GM15510 (cell line): Measurements from ENCODE around the gene TMC7.

Experiments used
- POLR2A ChIP-seq: IDR thresholded peaks from 3 replicates; pipeline ENCODE4 v1.6.1; 2011; ENCODE audit warnings: borderline replicate concordance; ENCODE audit not compliant: insufficient read length; ENCODE audit errors: extremely low read depth

Gene TMC7

DNA sequence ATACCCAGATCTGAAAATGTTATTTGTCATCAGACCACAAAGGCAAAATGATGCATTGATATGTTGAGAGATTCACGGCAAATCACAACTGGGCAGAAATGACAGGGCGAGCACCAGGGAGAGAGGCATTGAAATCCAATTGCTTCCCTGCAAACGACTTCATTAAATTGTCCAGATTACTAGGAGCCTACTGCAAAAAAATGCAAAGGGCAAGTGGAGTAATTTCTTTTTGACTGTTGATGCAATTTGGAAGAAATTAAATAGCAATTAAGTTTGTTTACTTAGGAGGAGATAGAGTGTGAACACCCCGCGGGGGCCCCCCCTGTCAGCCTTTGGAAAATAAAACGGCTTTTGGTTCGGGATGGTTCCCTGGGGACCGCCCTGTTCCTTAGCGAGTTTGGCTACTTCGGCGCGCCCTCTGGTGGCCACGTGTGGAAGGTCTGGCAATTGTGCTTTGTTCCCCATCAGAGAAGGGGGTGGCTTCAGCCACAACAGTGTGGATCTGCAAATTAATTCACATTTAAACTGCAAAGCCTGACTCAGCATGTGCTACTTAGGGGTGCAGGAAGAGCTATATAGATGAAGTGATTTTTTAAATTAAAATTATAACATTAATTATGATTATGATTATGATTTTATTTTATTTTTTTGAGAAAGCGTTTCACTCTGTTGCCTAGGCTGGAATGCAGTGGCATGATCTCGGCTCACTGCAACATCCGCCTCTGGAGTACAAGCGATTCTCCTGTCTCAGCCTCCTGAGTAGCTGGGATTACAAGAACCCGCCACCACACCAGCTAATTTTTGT lies 14.5 kb upstream of the TMC7 start:
- TF ChIP-seq POLR2A = no peak

DNA sequence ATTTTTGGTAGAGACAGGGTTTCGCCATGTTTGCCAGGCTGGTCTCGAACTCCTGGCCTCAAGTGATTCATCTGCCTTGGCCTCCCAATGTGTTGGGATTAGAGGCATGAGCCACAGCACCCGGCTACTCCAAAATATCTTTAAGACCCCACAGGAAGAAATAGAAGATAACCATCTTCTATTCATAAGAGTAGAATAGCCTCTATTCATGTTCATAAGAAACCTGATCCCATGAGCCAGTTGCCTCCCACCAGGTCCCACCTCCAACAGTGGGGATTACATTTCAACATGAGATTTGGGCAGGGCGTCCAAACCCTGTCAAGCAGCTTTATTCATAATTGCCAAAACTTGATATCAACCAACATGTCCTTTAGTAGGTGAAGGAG lies 13.9 kb upstream of the TMC7 start:
- TF ChIP-seq POLR2A = no peak

DNA sequence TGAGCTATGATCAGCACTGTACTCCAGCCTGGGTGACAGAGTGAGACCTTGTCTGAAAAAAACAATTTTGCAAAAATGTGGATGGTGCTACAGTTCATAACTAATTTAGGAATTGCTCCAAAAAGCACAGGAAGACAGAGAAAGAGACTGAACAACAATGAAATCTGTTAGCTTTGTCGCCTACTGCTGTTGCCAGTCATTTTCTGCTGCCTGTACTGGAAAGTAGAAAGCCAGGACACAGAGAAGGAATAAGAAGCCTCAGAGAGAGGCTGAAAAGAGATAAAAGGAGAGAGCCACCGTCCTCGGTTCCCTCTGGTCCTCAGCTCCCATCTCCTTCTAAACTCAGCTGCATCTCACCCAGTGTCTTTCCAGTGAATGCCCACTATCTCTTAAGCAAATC lies 8.6 kb upstream of the TMC7 start:
- TF ChIP-seq POLR2A = no peak

DNA sequence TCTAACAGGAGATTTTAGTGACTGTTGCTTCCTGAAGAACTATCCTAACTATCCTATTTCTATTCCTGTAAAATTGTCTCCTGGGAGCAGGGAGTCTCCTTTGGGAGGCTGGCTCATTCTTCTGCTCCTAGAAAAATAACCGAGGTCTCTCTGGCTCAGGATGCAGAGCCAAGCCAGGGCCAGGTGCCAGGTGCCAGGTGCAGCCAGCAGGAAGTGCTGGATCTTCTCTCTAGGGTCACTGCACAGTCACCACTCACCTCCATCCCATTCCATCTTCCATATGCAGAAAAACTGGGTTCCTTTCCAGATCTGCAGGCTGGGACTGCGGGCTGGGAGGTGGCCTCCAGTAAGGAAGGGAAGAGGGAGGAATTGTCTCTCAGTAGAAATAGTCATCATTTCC lies 3.8 kb upstream of the TMC7 start:
- no peak for TF ChIP-seq POLR2A

DNA sequence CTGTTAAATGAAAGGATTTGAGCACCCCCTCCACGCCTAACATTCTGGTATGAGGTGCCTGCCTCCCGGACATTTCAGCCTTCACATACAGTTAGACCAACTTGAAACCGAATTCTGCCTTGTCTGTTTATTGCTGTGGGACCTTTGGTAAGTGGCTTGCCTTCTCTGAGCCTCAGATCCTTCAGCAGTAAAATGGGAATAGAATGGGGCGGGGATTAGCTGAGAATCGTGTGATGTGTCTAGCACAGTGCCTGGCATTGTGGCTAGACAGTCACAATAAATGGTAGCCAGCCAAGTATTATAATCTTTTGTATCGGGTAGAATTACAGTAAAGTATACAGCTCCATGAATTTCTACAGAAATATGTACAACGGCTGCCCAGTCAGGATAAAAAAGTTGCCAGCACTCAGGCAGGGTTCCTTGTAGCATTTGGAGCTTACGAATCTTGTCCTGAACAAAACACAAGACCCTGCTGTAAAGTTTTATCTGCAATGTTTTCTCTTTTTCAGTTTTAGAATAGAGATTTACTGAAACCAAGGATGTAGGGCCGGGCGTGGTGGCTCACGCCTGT lies 786 bp downstream of the TMC7 start:
- no peak for TF ChIP-seq POLR2A

DNA sequence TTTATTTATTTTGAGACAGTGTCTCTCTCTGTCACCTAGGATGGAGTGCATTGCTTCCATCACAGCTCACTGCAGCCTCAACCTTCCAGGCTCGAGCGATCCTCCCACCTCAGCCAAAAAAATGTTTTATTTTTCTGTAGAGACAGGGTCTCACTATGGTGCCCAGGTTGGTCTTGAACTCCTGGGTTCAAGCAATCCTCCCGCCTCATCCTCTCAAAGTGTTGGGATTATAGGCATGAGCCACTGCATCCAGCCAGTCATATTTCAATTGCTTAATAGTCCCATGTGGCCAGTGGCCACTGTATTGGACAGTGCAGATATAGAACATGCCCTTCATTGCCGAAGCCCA lies 15.3 kb downstream of the TMC7 start:
- TF ChIP-seq POLR2A = no peak

DNA sequence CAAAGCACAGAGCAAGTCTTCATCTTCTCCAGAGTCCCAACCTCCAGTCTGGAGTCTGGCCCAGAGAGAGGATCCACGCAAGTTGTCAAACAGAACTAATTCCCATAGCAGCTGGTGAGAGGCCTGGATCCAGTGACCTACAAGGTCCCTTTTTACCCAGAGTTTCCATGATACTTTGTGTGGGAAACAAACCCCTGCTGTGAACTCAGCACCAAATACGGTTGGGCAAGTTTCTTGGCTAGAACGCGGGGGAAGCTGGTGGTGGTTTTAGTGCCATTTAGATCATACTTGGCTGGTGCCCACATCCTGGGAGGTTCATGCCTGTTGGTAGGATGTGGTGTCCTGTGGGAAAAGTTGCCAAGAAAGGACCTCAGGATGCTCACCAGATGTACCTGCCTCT lies 18.1 kb downstream of the TMC7 start:
- no peak for TF ChIP-seq POLR2A

DNA sequence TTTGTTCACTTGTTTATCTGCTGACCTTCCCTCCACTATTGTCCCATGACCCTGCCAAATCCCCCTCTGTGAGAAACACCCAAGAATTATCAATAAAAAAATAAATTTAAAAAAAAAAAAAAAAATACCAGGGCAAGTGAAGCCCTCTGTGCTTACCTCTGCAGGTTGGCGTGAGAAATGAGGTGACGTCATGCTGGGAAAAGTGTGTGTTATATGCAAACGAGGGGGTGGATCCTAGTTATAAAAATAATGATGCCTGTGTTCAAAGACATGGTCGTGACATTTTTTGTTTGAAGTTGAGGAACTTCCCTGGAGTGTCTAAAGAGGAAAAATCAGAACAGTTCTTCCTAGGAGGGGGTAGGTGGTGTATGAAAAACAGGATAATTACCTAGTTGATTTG lies 20.2 kb downstream of the TMC7 start:
- TF ChIP-seq POLR2A = no peak

DNA sequence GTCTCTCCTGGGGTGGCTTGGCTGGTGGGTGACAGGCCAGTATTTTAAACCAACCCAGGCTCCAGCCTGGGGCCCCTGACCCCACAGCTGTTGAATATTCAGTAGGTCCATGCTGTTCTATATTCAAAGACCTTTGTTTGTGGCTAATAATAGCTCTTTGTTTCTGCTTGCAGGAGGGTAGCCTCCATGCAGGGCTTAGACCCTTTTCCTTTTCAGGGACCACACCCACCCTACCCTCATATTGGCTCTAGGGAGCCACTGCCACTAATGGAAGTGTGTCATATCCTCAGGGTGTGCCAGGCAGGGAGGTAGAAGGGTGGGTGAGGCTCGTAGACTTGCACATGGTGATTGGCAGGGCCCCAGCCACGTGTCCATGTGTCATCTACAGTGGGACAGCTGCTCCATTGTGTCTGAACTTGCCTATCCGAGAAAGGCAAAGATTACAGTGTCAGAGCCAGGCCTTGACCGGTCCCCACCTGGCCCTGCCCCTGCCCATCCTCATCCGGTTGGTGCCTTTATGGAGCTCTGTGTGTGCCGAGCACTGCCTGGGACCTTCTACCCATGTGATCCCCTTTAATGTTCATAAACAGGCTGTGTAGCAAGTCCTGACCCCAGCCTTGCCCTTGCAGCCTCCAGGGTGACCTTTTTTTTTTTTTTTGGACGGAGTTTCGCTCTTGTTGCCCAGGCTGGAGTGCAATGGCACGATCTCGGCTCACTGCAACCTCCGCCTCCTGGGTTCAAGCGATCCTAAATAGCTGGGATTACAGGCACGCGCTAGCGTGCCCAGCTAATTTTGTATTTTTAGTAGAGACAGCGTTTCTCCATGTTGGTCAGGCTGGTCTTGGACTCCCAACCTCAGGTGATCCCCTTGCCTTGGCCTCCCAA lies 22.1 kb downstream of the TMC7 start:
- no peak for TF ChIP-seq POLR2A

DNA sequence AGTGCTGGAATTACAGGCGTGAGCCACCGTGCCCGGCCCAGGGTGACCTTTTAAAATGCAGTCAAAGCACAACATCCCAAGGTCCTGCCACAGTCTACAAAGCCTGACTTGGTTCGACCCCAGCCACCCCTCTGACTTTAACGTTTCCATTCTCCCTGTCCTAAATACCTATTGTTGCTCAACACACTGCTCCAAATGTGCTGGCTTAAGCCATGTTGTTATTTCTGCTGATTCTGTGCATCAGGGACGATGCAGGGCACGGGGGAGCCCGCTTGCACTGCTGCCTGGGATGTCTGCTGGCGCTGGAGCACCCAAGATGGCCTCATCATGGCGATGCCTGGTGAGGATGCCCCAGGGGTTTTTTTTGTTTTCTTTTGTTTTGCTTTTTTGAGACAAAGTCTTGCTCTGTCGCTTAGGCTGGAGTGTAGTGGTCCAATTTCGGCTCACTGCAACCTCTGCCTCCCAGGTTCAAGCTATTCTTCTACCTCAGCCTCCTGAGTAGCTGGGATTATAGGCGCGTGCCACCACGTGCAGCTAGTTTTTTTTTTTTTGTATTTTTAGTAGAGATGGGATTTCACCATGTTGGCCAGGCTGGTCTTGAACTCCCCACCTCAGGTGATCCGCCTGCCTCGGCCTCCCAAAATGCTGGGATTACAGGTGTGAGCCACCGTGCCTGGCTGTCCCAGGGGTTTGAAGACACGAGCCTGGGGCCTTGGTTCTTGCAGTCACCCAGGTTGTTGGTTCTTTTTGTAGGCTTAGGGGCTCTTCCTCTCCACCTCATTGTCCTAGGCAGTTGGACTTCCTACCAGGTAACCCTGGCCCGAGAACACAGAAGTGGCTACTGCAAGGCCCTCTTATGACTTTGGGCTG lies 22.9 kb downstream of the TMC7 start:
- no peak for TF ChIP-seq POLR2A

DNA sequence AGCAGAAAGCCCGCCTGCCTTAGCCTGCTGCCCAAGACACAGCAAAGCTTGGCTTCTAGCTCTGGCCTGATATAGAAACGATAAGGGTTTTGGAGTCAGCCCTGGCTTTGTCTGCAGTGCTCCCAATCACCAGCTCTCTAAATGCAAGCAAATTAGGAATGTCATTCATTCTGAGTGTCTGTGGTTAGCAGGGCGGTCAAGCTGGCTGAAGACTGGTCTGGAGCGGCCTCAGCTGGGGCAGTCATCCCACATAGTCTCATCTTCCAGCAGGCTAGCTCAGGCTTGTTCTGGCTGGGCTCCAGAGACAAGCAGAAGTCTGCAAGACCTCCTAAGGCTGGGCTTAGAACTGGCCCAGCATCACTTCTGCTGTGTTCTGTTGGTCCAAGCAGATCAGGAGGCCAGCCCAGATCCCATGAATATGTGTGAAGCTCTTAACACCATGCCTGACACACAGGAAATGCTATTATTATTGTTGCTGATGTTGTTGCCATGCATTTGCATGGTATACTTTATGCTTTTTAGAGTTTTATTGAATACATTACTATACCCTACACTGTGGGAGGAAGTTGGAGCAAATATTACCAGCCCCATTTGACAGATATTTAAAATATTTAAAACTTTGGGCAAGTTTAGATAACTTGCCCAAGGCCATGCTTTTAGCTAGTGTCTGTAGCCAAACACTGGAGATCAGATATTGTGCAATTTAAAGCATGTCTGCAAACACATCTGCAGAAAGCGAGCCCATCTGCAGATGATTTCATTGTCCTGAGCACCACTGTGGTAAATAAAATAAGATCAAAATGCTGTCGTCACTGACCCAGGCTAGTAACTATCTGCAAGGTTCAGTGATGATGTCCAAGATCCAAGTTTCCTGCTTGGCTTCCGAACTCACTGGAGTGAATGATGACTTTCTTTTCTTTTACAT lies 24.8 kb downstream of the TMC7 start:
- TF ChIP-seq POLR2A = no peak

DNA sequence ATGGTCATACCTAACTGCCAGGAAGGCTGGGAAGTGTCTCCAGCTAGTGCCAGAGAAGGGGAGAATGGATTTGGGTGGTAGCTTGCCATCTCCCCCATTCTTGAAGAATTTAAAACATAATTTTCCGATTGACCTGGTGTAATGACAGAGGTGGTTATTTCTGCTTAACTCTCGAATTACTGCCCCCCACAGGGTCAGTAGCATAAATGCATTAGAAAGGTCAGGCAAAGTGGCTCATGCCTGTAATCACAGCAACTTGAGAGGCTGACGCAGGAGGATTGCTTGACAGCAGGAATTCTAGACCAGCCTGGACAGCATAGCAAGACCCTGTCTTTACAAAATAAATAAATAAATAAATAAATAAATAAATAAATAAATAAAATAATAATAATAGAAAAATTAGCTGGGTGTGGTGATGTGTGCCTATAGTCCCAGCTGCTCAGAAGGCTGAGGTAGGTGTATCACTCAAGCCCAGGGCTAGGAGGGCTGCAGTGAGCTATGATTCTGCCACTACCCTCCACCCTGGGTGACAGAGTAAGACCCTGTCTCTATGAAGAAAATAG lies 27.5 kb downstream of the TMC7 start:
- no peak for TF ChIP-seq POLR2A

DNA sequence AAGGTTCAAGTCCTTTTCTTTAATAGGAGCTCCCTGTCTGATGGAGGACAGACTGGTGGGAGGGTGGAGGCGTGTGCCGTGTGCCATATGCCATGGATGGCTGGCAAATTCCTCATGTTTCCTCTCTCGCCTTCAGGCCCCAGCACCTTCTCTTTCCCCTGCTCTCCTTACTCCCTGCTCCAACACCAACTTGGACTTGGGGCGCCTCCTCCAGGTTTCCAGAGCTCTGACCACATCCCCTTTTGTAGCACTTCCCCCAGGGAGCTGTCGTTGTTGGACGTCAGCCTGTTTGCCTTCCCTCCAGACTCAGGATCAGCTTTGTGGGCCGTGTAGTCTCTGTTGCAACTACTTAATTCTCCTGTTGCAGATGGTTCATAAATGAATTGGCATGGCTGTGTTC lies 30.7 kb downstream of the TMC7 start:
- TF ChIP-seq POLR2A = no peak

DNA sequence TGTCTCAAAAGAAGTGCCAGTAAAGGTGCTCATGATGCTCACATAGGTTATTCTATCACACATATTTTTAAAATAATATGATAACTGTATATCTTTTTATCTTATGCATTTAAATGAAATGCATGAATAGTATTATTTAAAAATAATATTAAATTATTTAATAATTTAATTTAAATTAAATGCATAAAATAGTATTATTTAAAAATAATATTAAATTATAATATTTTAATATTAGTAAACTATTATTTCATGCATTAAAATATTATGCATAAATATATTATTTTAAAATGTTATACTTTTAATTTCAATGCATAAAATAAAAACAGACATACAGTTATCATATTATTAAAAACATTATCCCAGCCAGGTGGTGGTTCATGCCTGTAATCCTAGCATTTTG lies 33.4 kb downstream of the TMC7 start:
- TF ChIP-seq POLR2A = no peak

DNA sequence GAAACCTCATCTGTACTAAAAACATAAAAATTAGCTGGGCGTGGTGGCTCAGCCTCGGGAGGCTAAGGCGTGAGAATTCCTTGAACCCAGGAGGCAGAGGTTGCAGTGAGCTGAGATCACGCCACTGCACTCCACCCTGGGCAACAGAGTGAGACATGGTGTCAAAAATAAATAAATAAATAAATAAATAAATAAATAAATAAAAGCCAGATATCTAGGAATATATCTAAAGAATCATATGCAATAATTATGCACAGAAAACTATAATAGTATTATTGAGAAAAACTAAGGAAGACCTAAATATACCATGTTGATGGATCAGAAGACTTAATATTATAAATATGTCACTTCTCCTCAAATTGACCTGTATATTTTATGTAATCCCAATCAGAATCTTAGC lies 37.0 kb downstream of the TMC7 start:
- TF ChIP-seq POLR2A = no peak
